GM12872 (cell line): ENCODE measurements around the gene TPK1.

Experiments used
- TF ChIP-seq, protein P1 (sequence below): IDR thresholded peaks from 3 replicates; pipeline ENCODE4 v1.5.1; 2011; ENCODE audit warnings: low read depth, mild to moderate bottlenecking, low read length, moderate library complexity; ENCODE audit not compliant: insufficient read depth

The TPK1 gene

DNA sequence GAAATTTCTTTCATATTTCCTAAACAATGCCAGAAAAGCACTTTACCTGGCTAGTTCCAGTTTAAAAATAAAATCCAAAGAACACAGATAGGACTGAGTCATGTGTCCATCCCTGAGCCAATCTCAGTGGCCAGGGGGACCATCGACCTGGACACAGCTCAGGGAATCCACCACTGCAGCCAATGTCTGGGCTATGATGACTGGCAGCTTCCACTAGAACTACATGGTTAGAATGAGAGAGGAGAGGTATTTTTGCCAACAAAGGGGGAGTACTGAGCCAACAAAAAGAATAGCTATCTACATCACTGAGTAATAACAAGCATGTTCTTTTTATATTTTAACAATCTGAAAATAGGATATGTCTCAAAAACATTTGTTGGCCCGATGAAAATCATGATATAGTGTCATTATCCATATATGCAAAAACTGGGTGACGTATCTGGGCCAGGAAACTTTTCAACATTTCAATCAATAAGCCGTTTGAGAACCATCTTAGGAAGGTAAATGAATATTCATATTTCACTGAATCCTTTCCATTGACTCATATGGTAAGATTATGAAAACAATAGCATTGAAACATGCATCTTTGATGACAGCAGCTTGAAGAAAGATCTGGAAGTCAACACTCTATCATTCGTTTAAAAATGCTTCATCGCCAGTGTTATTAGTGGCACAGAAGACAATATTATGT lies 104.0 kb downstream of the TPK1 start:
- TF ChIP-seq, protein P1, sequence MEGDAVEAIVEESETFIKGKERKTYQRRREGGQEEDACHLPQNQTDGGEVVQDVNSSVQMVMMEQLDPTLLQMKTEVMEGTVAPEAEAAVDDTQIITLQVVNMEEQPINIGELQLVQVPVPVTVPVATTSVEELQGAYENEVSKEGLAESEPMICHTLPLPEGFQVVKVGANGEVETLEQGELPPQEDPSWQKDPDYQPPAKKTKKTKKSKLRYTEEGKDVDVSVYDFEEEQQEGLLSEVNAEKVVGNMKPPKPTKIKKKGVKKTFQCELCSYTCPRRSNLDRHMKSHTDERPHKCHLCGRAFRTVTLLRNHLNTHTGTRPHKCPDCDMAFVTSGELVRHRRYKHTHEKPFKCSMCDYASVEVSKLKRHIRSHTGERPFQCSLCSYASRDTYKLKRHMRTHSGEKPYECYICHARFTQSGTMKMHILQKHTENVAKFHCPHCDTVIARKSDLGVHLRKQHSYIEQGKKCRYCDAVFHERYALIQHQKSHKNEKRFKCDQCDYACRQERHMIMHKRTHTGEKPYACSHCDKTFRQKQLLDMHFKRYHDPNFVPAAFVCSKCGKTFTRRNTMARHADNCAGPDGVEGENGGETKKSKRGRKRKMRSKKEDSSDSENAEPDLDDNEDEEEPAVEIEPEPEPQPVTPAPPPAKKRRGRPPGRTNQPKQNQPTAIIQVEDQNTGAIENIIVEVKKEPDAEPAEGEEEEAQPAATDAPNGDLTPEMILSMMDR = no peak

DNA sequence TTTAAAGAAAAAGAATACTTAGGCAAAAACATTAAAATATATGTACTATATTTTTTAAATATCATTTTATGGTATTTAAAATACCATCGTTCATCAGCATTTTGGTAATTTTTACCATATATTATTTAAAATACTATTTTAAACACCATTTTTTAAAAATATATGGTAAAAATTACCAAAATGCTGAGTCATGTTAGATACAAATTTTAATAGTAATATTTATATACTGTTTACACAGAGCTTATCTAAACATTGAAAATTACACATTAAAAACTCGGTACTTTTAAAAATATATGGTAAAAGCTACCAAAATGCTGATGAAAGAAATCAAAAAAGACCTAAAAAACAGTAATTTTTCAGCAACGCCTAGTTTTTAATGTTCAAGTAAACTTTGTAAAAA lies 105.6 kb downstream of the TPK1 start:
- TF ChIP-seq, protein P1 = no peak

DNA sequence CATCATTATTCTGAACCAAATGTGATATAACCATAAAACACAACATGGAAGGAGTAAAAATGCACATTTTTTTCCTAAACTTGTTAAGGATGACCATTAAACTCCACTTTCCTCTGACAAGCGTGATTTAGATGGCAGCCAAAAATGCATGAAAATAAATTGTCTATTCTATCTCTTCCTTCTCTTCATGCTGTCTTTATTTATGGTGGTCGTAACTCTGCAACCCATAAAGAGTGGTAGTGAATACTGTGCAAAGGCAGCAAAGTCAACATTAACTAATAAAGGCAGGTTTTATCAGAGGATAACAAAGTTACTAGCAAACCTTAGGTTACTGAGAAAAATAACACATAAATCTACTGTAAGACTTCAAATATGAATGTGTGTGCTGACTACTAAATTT lies 106.6 kb downstream of the TPK1 start:
- TF ChIP-seq, protein P1 = no peak

DNA sequence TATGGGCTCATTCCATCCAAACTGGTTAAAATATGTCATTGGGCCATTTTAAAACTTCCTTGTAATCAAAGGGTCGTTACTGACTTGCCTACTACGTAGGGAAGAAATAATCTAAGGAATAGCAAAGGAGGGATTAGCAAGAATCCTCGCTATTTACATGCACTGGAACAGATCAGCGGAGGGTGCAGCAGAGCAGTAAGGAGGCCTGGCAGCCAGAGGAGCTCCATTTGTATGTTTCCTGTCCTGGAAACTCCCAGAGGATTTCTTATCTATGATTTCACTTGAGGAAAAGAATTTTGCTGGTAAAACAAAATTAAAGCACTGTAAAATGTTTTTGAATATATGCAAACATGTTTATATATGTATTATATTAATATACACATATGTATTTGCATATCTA lies 107.3 kb downstream of the TPK1 start:
- TF ChIP-seq, protein P1 = no peak

DNA sequence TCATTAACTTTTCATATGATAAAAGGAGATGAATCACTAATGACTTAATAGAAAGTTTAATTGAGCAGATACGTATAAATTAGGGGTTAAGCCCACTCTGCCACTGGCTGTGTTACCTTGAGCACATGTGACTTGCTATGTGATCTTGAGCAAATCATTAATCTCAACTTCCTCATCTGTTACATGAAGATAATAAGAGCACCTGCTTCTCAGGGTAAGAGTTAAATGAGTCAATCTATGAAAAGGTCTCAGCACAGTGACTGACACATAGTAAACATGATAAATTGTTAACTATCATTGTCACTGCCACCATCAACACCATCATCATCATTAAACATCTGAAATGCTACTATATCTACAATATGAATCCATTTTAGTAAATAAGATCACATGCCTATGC lies 110.8 kb downstream of the TPK1 start:
- TF ChIP-seq, protein P1 = no peak

DNA sequence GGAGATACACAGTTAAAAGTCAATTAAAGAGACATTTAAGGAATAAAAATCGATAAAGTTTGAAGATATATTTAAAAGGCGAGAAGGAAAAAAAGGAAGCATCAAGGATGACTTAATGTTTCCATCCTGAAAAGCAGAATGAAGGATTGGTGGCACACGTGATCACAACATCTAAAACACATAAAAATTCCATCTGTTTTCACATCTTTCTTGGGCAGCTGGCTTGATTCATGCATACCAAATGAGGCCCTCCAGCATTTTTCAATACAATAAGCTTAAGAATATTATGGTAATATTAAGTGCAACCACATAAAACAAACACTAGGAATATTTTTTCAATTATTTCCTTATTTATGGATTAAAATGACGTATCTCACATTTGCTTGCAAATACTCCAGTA lies 112.6 kb downstream of the TPK1 start:
- TF ChIP-seq, protein P1 = no peak

DNA sequence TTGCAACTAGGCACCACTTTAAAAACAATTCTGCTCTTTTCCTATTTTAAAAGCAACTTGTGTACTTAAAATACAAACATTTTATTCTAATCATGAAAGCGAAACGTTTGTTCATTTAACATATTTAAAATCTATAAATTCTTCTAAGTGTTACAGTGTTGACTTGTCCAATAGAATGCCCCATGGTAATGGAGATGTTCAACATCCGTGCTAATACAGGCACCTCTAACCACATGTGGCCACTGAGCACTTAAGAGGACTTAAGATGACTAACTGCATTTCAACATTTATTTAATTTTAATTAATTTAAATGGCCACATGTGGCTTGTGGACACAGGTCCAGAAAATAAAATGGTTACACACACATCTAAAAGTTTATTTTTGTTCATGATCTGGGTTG lies 115.1 kb downstream of the TPK1 start:
- TF ChIP-seq, protein P1 = no peak

DNA sequence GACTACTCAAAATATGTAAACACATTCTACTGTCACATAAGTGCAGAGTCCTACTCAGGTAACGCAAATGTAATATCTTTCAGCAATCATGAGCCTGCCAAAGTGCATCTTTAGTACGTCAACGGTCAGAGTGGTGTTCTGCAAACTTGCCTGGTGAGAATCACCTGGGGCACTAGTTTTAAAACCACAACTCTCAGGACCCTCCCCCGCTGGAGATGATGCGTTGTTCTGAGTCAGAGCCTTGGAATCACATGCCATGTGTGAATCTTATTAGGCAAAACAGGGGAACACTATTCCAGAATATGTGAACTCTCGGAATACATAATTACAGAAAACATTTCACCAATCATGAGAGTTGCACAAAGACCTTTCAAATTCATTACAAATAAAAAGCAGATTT lies 115.7 kb downstream of the TPK1 start:
- TF ChIP-seq, protein P1 = no peak
